ENCODE data around the gene PMM2. TPM values are rescaled to one million over a fixed set of nuclear protein-coding genes. Genes with fewer than 3 reads are reported as not detected.
"Not testable (repeated sequence)": the region's sequence is repeated elsewhere in the genome, so short reads cannot be mapped to it uniquely, and the experiment has no call there.

PMM2 gene
- 12.2 TPM for polyA plus RNA-seq (2013, experiment 1 of 2)
- 12.4 TPM for polyA plus RNA-seq (2013, experiment 2 of 2)

GRCh38 chr16:8797364-8798173 lies at the start of gene PMM2, which contains the start of gene TMEM186:
PMM2 (plus strand) TSS chr16:8797839; CDS start chr16:8797883, 44 bp downstream.
TMEM186 (minus strand) TSS chr16:8797639; CDS start chr16:8797614, 25 bp downstream.
- no peak within 1 kb of the TSS for H3K27ac ChIP-seq (replicated peaks; ENCODE audit: low read length)

GRCh38 chr16:8748944-8749343 lies 48.7 kb upstream of the PMM2 start:
- H3K4me1 ChIP-seq (ENCODE audit: control insufficient read depth in 2 of 2, insufficient read depth in 1 of 2, low read depth in 1 of 2, low read length in 2 of 2); H2BK12ac ChIP-seq (ENCODE audit: low read length); H3K79me1 ChIP-seq (ENCODE audit: low read depth, low read length); H3K4me3 ChIP-seq (ENCODE audit: low read length in 2 of 2); H4K91ac ChIP-seq (ENCODE audit: low read depth, low read length, poor library complexity); H3K27me3 ChIP-seq (ENCODE audit: control insufficient read depth in 3 of 3, insufficient read depth in 3 of 3, low read depth in 1 of 3, low read length in 3 of 3); H2BK5ac ChIP-seq (ENCODE audit: low read length); H3K4ac ChIP-seq (ENCODE audit: low read length); H3K23ac ChIP-seq (ENCODE audit: low read depth, low read length, poor library complexity); H2BK120ac ChIP-seq (ENCODE audit: low read depth, low read length); H2AFZ ChIP-seq (ENCODE audit: low read length); H3K9ac ChIP-seq (ENCODE audit: low read depth, low read length, poor library complexity); H3K18ac ChIP-seq (ENCODE audit: low read length); H4K8ac ChIP-seq (ENCODE audit: low read depth, low read length); H3K4me2 ChIP-seq (ENCODE audit: insufficient read depth, low read length, poor library complexity, severe bottlenecking); DNase-seq (ENCODE audit: low spot score); H3K27ac ChIP-seq (replicated peaks; ENCODE audit: low read length); H2AK5ac ChIP-seq (ENCODE audit: low read depth, low read length); H3K9me3 ChIP-seq (replicated peaks in 1 of 2; ENCODE audit: control insufficient read depth in 2 of 2, insufficient read depth in 1 of 2, low read depth in 1 of 2, low read length in 2 of 2); H3K14ac ChIP-seq (ENCODE audit: low read length); H2BK15ac ChIP-seq (ENCODE audit: low read length): not testable (repeated sequence)
- WGBS, 2 donors (ENCODE audit: extremely low coverage in 2 of 2, insufficient read length in 2 of 2, insufficient replicate concordance in 1 of 2) = no CpG with 5 or more reads among the region's 9 CpGs
- H3K36me3 ChIP-seq (replicated peaks in 1 of 2; ENCODE audit: control insufficient read depth in 2 of 2, insufficient read depth in 2 of 2, low read length in 2 of 2) = peaks cover 0 to 56% of the 10 kb centered on the region in 2 donors

More at GRCh38 chr16:8797364-8798173, at the start of gene PMM2, which contains the start of gene TMEM186:
- Histone ChIP-seq H4K91ac (ENCODE audit: low read depth, low read length, poor library complexity) (no peak within 1 kb of the TSS), H3K79me1 (ENCODE audit: low read depth, low read length) (peaks cover 14% of the 10 kb centered on the region), H2BK12ac (ENCODE audit: low read length) (no peak within 1 kb of the TSS), H2AK5ac (ENCODE audit: low read depth, low read length) (no peak within 1 kb of the TSS), H3K36me3 (replicated peaks in 1 of 2; ENCODE audit: control insufficient read depth in 2 of 2, insufficient read depth in 2 of 2, low read length in 2 of 2) (peaks cover 2 to 36% of the 10 kb centered on the region in 2 donors), H3K14ac (ENCODE audit: low read length) (no peak within 1 kb of the TSS), H3K4me3 (ENCODE audit: low read length in 2 of 2) (peak within 1 kb of the TSS; percentile 91 to 97), H3K4me1 (ENCODE audit: control insufficient read depth in 2 of 2, insufficient read depth in 1 of 2, low read depth in 1 of 2, low read length in 2 of 2) (peaks cover 9 to 14% of the 10 kb centered on the region in 2 donors), H3K9me3 (replicated peaks in 1 of 2; ENCODE audit: control insufficient read depth in 2 of 2, insufficient read depth in 1 of 2, low read depth in 1 of 2, low read length in 2 of 2) (no peaks in the 10 kb centered on the region), H2BK5ac (ENCODE audit: low read length) (no peak within 1 kb of the TSS), H3K23ac (ENCODE audit: low read depth, low read length, poor library complexity) (peak within 1 kb of the TSS; percentile 6), H3K4ac (ENCODE audit: low read length) (no peak within 1 kb of the TSS), H2BK120ac (ENCODE audit: low read depth, low read length) (no peak within 1 kb of the TSS), H2AFZ (ENCODE audit: low read length) (peak within 1 kb of the TSS; percentile 86), H3K27me3 (ENCODE audit: control insufficient read depth in 3 of 3, insufficient read depth in 3 of 3, low read depth in 1 of 3, low read length in 3 of 3) (no peaks in the 10 kb centered on the region), H4K8ac (ENCODE audit: low read depth, low read length) (peak within 1 kb of the TSS; percentile 44), H3K4me2 (ENCODE audit: insufficient read depth, low read length, poor library complexity, severe bottlenecking) (peak within 1 kb of the TSS; percentile 76), H3K9ac (ENCODE audit: low read depth, low read length, poor library complexity) (peak within 1 kb of the TSS; percentile 92), H2BK15ac (ENCODE audit: low read length) (no peak within 1 kb of the TSS), H3K18ac (ENCODE audit: low read length) (peak within 1 kb of the TSS; percentile 88)
- DNase-seq (ENCODE audit: low spot score) = peak; percentile 91
- WGBS, 2 donors (ENCODE audit: extremely low coverage in 2 of 2, insufficient read length in 2 of 2, insufficient replicate concordance in 1 of 2) = no CpG with 5 or more reads among the region's 61 CpGs

GRCh38 chr16:8751481-8752311 lies 45.9 kb upstream of the PMM2 start:
- Histone ChIP-seq H3K4me1 (ENCODE audit: control insufficient read depth in 2 of 2, insufficient read depth in 1 of 2, low read depth in 1 of 2, low read length in 2 of 2) (peaks cover 0 to 2% of the 10 kb centered on the region in 2 donors), H3K27ac (replicated peaks; ENCODE audit: low read length) (no peak overlapping the region), H3K4me2 (ENCODE audit: insufficient read depth, low read length, poor library complexity, severe bottlenecking) (no peak overlapping the region), H3K14ac (ENCODE audit: low read length) (no peak overlapping the region), H3K9ac (ENCODE audit: low read depth, low read length, poor library complexity) (no peak overlapping the region), H2AK5ac (ENCODE audit: low read depth, low read length) (no peak overlapping the region), H2BK12ac (ENCODE audit: low read length) (no peak overlapping the region), H3K36me3 (replicated peaks in 1 of 2; ENCODE audit: control insufficient read depth in 2 of 2, insufficient read depth in 2 of 2, low read length in 2 of 2) (peaks cover 1 to 54% of the 10 kb centered on the region in 2 donors), H4K91ac (ENCODE audit: low read depth, low read length, poor library complexity) (no peak overlapping the region), H4K8ac (ENCODE audit: low read depth, low read length) (no peak overlapping the region), H3K18ac (ENCODE audit: low read length) (no peak overlapping the region), H3K23ac (ENCODE audit: low read depth, low read length, poor library complexity) (no peak overlapping the region), H3K27me3 (ENCODE audit: control insufficient read depth in 3 of 3, insufficient read depth in 3 of 3, low read depth in 1 of 3, low read length in 3 of 3) (no peaks in the 10 kb centered on the region), H3K4ac (ENCODE audit: low read length) (no peak overlapping the region), H2BK5ac (ENCODE audit: low read length) (no peak overlapping the region), H2BK15ac (ENCODE audit: low read length) (no peak overlapping the region), H2AFZ (ENCODE audit: low read length) (no peak overlapping the region), H3K79me1 (ENCODE audit: low read depth, low read length) (no peaks in the 10 kb centered on the region), H3K4me3 (ENCODE audit: low read length in 2 of 2) (no peak overlapping the region), H3K9me3 (replicated peaks in 1 of 2; ENCODE audit: control insufficient read depth in 2 of 2, insufficient read depth in 1 of 2, low read depth in 1 of 2, low read length in 2 of 2) (peaks cover 0 to 3% of the 10 kb centered on the region in 2 donors), H2BK120ac (ENCODE audit: low read depth, low read length) (no peak overlapping the region)
- no CpG with 5 or more reads among the region's 14 CpGs for WGBS, 2 donors (ENCODE audit: extremely low coverage in 2 of 2, insufficient read length in 2 of 2, insufficient replicate concordance in 1 of 2)
- no peak for DNase-seq (ENCODE audit: low spot score)
